Measurements from ENCODE around the gene SLC38A9.

Gene SLC38A9

DNA sequence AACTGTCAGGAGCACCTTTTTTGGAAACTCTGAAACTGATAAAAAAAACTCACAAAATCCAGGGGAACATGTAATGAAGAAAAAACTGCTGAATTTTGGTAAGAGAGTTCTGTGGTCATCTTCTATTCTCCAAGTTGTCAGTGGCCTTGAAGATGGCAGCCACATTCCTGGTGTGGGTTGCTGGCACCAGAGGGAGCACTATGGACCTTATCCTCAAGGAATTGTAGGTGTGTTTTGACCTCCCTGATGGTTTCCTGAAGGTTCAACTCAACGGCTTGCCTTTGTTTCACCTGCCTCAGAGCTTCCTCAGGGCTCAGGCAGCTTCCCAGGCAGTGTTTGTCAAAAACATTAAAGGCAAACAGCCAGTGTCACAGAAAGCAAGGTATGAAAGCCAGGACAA is 2.2 kb upstream of the SLC38A9 start:
- Histone ChIP-seq H3K36me3 (ENCODE audit: insufficient read depth, low read length) (no peaks in the 10 kb centered on the region), H3K9me3 (ENCODE audit: low read depth, low read length) (no peaks in the 10 kb centered on the region), H3K4me3 (no peak overlapping the region), H3K27ac (no peak overlapping the region), H3K9ac (ENCODE audit: insufficient read length) (no peak overlapping the region)
- TF ChIP-seq FOXP2 (optimal IDR thresholded peaks at IDR 0.05; ENCODE audit: control extremely low read depth, extremely low read length, insufficient read depth): no peak
- no peak for TF ChIP-seq EZH2 (IDR thresholded peaks at IDR 0.05)
- no peak for TF ChIP-seq POLR2AphosphoS5 (IDR thresholded peaks at IDR 0.05; ENCODE audit: borderline replicate concordance, low read depth, low read length)
- no peak for DNase-seq (ENCODE audit: low read depth, low spot score)

DNA sequence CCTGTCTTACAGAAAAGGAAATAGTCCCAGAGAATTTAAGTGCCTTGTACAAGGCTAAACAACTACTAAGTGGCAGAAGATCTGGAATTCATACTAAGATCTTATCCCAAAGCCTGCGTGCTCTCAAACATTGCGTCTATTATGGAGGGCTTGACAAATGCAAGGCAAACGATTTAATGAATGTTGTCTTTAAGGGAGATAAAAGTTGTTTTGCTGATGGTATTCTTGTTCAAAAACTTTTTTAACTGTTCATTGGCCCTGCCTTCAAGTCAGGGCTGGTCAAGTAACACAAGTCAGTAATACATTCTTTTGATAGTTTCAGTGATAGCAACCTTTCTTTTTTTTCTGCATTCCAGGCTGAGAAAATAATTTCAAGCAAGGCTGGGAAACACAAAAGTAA is 1.7 kb upstream of the SLC38A9 start:
- Histone ChIP-seq H3K4me3 (no peak overlapping the region), H3K9me3 (ENCODE audit: low read depth, low read length) (no peaks in the 10 kb centered on the region), H3K27ac (no peak overlapping the region), H3K9ac (ENCODE audit: insufficient read length) (no peak overlapping the region), H3K36me3 (ENCODE audit: insufficient read depth, low read length) (no peaks in the 10 kb centered on the region)
- TF ChIP-seq POLR2AphosphoS5 (IDR thresholded peaks at IDR 0.05; ENCODE audit: borderline replicate concordance, low read depth, low read length) (no peak), EZH2 (IDR thresholded peaks at IDR 0.05) (no peak), FOXP2 (optimal IDR thresholded peaks at IDR 0.05; ENCODE audit: control extremely low read depth, extremely low read length, insufficient read depth) (no peak)
- DNase-seq (ENCODE audit: low read depth, low spot score): no peak

DNA sequence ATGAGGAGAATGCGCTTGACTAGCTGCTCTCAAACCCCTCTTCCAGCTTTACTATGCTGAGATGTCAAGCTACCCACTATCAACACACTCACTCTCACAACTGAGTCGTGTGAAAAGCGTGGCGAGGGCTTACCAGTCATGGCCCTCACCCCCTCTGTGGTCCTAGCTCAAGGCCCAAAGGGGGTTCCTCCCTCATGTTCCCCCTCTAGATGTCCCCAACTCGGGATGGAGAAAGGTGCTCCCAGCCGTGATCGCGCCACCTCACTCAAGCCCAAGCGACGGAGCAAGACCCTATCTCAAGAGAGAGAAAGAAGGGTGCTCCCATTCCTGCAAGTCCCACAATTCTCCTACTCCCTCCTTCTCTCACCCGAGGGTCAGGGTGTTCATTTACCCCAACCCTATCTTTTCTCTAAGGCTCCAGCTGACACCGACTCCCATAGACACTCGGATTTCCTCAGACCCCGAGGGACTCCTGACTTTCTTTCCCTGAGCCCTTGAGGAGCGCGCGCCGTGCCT is 559 bp downstream of the SLC38A9 start:
- Histone ChIP-seq H3K4me3 (peak overlapping the region; percentile 77), H3K36me3 (ENCODE audit: insufficient read depth, low read length) (no peaks in the 10 kb centered on the region), H3K9me3 (ENCODE audit: low read depth, low read length) (no peaks in the 10 kb centered on the region), H3K27ac (no peak overlapping the region), H3K9ac (ENCODE audit: insufficient read length) (peak overlapping the region; percentile 70)
- TF ChIP-seq EZH2 (IDR thresholded peaks at IDR 0.05) (no peak), POLR2AphosphoS5 (IDR thresholded peaks at IDR 0.05; ENCODE audit: borderline replicate concordance, low read depth, low read length) (no peak), FOXP2 (optimal IDR thresholded peaks at IDR 0.05; ENCODE audit: control extremely low read depth, extremely low read length, insufficient read depth) (no peak)
- no peak for DNase-seq (ENCODE audit: low read depth, low spot score)

DNA sequence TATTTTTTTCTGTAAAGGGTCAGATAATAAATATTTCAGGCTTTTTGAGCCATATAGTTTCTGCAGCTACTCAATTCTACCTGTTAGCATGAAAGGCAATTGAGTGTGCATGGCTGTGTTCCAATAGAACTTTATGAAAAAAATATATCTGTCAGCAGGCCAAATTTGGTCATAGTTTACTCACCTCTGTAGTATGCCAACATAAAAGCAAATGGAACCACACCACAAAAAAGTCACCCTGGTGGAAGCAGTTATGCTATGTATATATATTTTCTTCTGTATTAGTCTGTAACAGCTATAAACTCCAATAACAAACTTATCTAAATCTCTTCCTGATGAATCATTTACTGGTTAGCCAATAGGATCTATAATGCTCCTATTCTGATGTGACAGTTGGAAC is 3.4 kb downstream of the SLC38A9 start:
- H3K4me3 ChIP-seq: no peak overlapping the region
- no peaks in the 10 kb centered on the region for H3K36me3 ChIP-seq (ENCODE audit: insufficient read depth, low read length)
- no peak for TF ChIP-seq EZH2 (IDR thresholded peaks at IDR 0.05)
- TF ChIP-seq POLR2AphosphoS5 (IDR thresholded peaks at IDR 0.05; ENCODE audit: borderline replicate concordance, low read depth, low read length): no peak
- TF ChIP-seq FOXP2 (optimal IDR thresholded peaks at IDR 0.05; ENCODE audit: control extremely low read depth, extremely low read length, insufficient read depth): no peak
- DNase-seq (ENCODE audit: low read depth, low spot score): no peak
- H3K27ac ChIP-seq: no peak overlapping the region
- H3K9me3 ChIP-seq (ENCODE audit: low read depth, low read length): no peaks in the 10 kb centered on the region
- H3K9ac ChIP-seq (ENCODE audit: insufficient read length): no peak overlapping the region

DNA sequence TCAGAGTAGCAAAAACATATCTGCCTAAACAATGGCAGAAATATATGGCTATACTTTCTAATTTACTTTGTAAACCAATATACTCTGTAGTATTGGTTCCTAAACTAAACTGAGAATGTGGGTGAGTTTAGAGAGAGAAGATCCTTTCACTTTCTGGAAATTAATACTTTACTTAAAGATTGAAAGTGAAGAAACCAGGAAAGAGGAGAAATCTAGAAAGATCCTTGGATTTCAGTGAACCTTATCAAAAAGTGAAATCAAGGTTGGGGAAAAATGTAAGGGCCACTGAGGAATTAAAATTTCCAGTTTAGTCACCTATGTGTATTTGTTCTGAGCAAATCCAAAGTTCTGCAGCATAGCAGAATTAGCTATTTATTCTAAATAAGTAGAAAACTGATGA is 5.9 kb downstream of the SLC38A9 start:
- Histone ChIP-seq H3K27ac (no peak overlapping the region), H3K36me3 (ENCODE audit: insufficient read depth, low read length) (no peaks in the 10 kb centered on the region; the same call in 1 of the 2 replicates), H3K9ac (ENCODE audit: insufficient read length) (no peak overlapping the region), H3K9me3 (ENCODE audit: low read depth, low read length) (no peaks in the 10 kb centered on the region), H3K4me3 (no peak overlapping the region)
- no peak for DNase-seq (ENCODE audit: low read depth, low spot score)
- TF ChIP-seq EZH2 (IDR thresholded peaks at IDR 0.05) (no peak), POLR2AphosphoS5 (IDR thresholded peaks at IDR 0.05; ENCODE audit: borderline replicate concordance, low read depth, low read length) (no peak), FOXP2 (optimal IDR thresholded peaks at IDR 0.05; ENCODE audit: control extremely low read depth, extremely low read length, insufficient read depth) (no peak)

DNA sequence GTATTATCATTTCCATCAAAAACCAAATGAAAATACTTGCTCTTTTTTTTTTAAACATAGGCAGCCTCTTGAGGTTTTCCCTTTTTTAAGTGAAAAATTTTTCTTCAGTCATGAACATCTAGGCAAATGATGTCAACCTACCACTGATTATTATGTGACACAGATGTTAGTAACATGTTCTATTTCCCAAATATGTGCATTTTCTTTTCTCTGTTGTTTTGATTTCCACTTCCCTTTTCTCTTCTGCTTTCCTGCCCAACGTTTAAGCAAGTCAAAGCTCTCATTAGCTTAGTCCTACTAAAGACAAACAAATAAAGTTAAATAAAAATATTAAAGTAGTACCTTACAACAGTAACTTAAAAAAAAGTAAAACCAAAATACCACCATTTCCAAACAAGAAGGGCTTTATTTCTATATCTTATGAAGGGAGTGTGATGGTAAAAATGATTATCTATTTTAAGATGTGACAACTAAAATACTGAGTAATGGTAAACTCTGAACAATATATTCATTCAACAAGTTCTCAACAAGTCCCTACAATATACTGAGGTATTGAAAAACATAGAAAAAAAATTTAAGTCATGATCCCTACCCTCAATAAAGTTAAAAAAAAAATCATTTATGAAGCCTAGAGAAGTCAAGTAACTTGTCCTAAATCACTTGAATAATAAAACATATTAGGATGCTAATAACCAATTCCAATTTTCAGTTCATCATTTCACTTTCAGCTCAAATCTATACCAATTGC is 9.4 kb downstream of the SLC38A9 start:
- Histone ChIP-seq H3K36me3 (ENCODE audit: insufficient read depth, low read length) (no peaks in the 10 kb centered on the region; the same call in 1 of the 2 replicates), H3K9me3 (ENCODE audit: low read depth, low read length) (no peaks in the 10 kb centered on the region), H3K9ac (ENCODE audit: insufficient read length) (no peak overlapping the region), H3K4me3 (no peak overlapping the region), H3K27ac (no peak overlapping the region)
- TF ChIP-seq POLR2AphosphoS5 (IDR thresholded peaks at IDR 0.05; ENCODE audit: borderline replicate concordance, low read depth, low read length) (no peak), EZH2 (IDR thresholded peaks at IDR 0.05) (no peak), FOXP2 (optimal IDR thresholded peaks at IDR 0.05; ENCODE audit: control extremely low read depth, extremely low read length, insufficient read depth) (no peak)
- no peak for DNase-seq (ENCODE audit: low read depth, low spot score)

DNA sequence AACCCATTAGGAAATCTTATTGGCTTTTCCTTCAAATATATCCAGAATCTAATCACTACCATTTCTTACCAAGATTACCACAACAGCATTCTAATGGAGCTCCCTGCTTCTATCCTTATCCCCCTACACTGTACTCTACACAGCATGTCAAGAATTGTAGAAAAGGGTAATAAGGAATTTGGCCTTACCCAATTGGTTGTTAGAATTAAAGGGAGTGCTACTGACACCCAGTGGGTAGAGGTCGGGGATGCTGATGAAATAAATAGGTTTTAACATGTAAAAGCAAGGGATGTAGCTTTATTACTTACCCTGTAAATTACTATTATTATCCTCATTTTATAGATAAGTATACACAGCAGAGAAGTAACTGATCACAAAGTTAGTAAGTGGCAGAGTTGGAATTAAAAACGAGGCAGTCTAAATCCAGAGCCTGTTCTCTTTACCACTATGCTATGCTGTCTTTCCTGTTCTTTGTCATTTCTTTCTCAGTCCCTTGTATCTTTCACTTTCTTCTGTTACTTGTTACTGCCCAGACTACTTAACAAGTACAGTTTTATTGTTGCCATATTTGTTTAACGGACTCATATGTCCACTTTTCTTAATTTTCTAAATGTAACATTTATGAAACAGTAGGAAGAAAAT is 10.5 kb downstream of the SLC38A9 start:
- H3K9me3 ChIP-seq (ENCODE audit: low read depth, low read length): no peaks in the 10 kb centered on the region
- no peak for DNase-seq (ENCODE audit: low read depth, low spot score)
- no peak overlapping the region for H3K4me3 ChIP-seq
- no peak overlapping the region for H3K9ac ChIP-seq (ENCODE audit: insufficient read length)
- TF ChIP-seq POLR2AphosphoS5 (IDR thresholded peaks at IDR 0.05; ENCODE audit: borderline replicate concordance, low read depth, low read length) (no peak), FOXP2 (optimal IDR thresholded peaks at IDR 0.05; ENCODE audit: control extremely low read depth, extremely low read length, insufficient read depth) (no peak), EZH2 (IDR thresholded peaks at IDR 0.05) (no peak)
- no peaks in the 10 kb centered on the region; the same call in 1 of the 2 replicates for H3K36me3 ChIP-seq (ENCODE audit: insufficient read depth, low read length)
- H3K27ac ChIP-seq: no peak overlapping the region

DNA sequence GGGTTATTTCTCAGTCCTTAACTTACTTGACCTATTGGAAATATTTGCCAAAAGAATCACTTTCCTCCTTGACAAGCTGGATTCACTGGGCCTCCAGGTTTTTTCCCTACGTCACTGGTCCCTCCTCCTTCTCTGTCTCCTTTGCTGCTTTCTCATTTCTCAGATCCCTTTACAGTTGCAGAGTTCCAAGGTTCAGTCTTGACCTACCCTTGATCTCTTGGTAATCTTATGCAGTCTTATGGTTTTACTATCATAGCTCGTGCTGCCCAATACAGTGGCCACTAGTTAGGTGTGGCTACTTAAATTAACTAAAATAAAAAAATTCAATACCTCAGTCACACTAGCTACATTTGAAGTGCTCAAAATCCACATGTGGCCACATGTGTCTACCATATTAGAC is 11.4 kb downstream of the SLC38A9 start:
- no peaks in the 10 kb centered on the region; the same call in 1 of the 2 replicates for H3K36me3 ChIP-seq (ENCODE audit: insufficient read depth, low read length)
- TF ChIP-seq EZH2 (IDR thresholded peaks at IDR 0.05): no peak
- no peak for TF ChIP-seq FOXP2 (optimal IDR thresholded peaks at IDR 0.05; ENCODE audit: control extremely low read depth, extremely low read length, insufficient read depth)
- no peak for TF ChIP-seq POLR2AphosphoS5 (IDR thresholded peaks at IDR 0.05; ENCODE audit: borderline replicate concordance, low read depth, low read length)
- no peak for DNase-seq (ENCODE audit: low read depth, low spot score)

More for the DNA sequence above, 11.4 kb downstream of the SLC38A9 start:
- H3K9ac ChIP-seq (ENCODE audit: insufficient read length): no peak overlapping the region
- no peak overlapping the region for H3K4me3 ChIP-seq
- no peaks in the 10 kb centered on the region for H3K9me3 ChIP-seq (ENCODE audit: low read depth, low read length)
- no peak overlapping the region for H3K27ac ChIP-seq
